HepG2 (cell line): ENCODE data around the gene ATRIP. TPM values are rescaled to one million over a fixed set of nuclear protein-coding genes. Genes with fewer than 3 reads are reported as not detected.
A peak's percentile ranks its signal among the peaks of the same experiment; 100 is the strongest.

ENCODE experiments used
- ATF3 ChIP-seq: sonication (generic); formaldehyde crosslinking; IDR thresholded peaks from 2 replicates; pipeline ENCODE4 v1.4.0; 2020; ENCODE audit warnings: missing genetic modification reagents
- CCDC6 ChIP-seq: sonication (generic); formaldehyde crosslinking; IDR thresholded peaks from 2 replicates; pipeline ENCODE4 v1.8.1; 2022; ENCODE audit warnings: mild to moderate bottlenecking, missing genetic modification reagents, moderate library complexity
- CENPX ChIP-seq: sonication (generic); formaldehyde crosslinking; IDR thresholded peaks from 2 replicates; pipeline ENCODE4 v1.9.0; 2021; ENCODE audit warnings: mild to moderate bottlenecking, missing genetic modification reagents, moderate library complexity
- CREBL2 ChIP-seq: sonication (generic); formaldehyde crosslinking; IDR thresholded peaks from 2 replicates; pipeline ENCODE4 v1.8.1; 2023; ENCODE audit warnings: missing genetic modification reagents, mild to moderate bottlenecking, borderline replicate concordance
- EZH2 ChIP-seq: conservative IDR thresholded peaks from 2 replicates; pipeline ENCODE4 v1.6.1; 2012; ENCODE audit warnings: mild to moderate bottlenecking, low read depth, low read length, moderate library complexity
- GATAD1 ChIP-seq: IDR thresholded peaks from 2 replicates; pipeline ENCODE4 v1.6.1; 2016; ENCODE audit warnings: missing genetic modification reagents, missing compliant biosample characterization
- HNRNPUL1 ChIP-seq: fragments of 200-400 bp; formaldehyde crosslinking; IDR thresholded peaks from 2 replicates; pipeline ENCODE4 v1.6.1; 2017; ENCODE audit warnings: low read depth, mild to moderate bottlenecking, low read length, moderate library complexity
- JUNB ChIP-seq: sonication (generic); formaldehyde crosslinking; IDR thresholded peaks from 2 replicates; pipeline ENCODE4 v1.8.0; 2022; ENCODE audit warnings: missing genetic modification reagents, mild to moderate bottlenecking, borderline replicate concordance
- KAT8 ChIP-seq: IDR thresholded peaks from 2 replicates; pipeline ENCODE4 v1.6.1; 2016; ENCODE audit warnings: missing genetic modification reagents, missing compliant biosample characterization
- LCORL ChIP-seq, 2 experiments: fragments of 450-650 bp in 1 of 2; sonication (generic) in 1 of 2; formaldehyde crosslinking in 1 of 2; IDR thresholded peaks; 2 replicates each; pipeline versions ENCODE4 v1.5.0 to v1.6.1; 2017 to 2020; ENCODE audit warnings: antibody characterized with exemption in 1 of 2, missing genetic modification reagents in 1 of 2
- MEIS1 ChIP-seq: sonication (generic); formaldehyde crosslinking; IDR thresholded peaks from 2 replicates; pipeline ENCODE4 v1.9.0; 2021; ENCODE audit warnings: mild to moderate bottlenecking, missing genetic modification reagents, moderate library complexity, borderline replicate concordance
- MTA1 ChIP-seq: sonication (generic); formaldehyde crosslinking; IDR thresholded peaks from 2 replicates; pipeline ENCODE4 v1.4.0; 2020; ENCODE audit warnings: missing genetic modification reagents, mild to moderate bottlenecking, borderline replicate concordance
- MXD1 ChIP-seq: sonication (generic); formaldehyde crosslinking; IDR thresholded peaks from 2 replicates; pipeline ENCODE4 v1.4.0; 2020; ENCODE audit warnings: mild to moderate bottlenecking, missing genetic modification reagents
- NFE2 ChIP-seq: sonication (generic); formaldehyde crosslinking; IDR thresholded peaks from 2 replicates; pipeline ENCODE4 v1.4.0; 2020; ENCODE audit warnings: missing genetic modification reagents
- PTBP1 ChIP-seq: fragments of 200-400 bp; formaldehyde crosslinking; IDR thresholded peaks from 2 replicates; pipeline ENCODE4 v1.6.1; 2018; ENCODE audit warnings: low read length, low read depth; ENCODE audit not compliant: poor library complexity, severe bottlenecking
- RXRB ChIP-seq: IDR thresholded peaks from 2 replicates; pipeline ENCODE4 v1.6.1; 2016; ENCODE audit warnings: borderline replicate concordance, missing genetic modification reagents, missing compliant biosample characterization
- TAF1 ChIP-seq: sonication (generic); formaldehyde crosslinking; IDR thresholded peaks from 2 replicates; pipeline ENCODE4 v1.4.0; 2020; ENCODE audit warnings: missing genetic modification reagents
- TEF ChIP-seq: sonication (generic); formaldehyde crosslinking; IDR thresholded peaks from 2 replicates; pipeline ENCODE4 v1.5.0; 2020; ENCODE audit warnings: missing genetic modification reagents
- ZFP62 ChIP-seq: sonication (generic); formaldehyde crosslinking; IDR thresholded peaks from 2 replicates; pipeline ENCODE4 v1.4.0; 2020; ENCODE audit warnings: missing genetic modification reagents
- ZFP90 ChIP-seq: sonication (generic); formaldehyde crosslinking; IDR thresholded peaks from 2 replicates; pipeline ENCODE4 v1.8.0; 2022; ENCODE audit warnings: missing genetic modification reagents, mild to moderate bottlenecking, inconsistent platforms, borderline replicate concordance
- ZKSCAN1 ChIP-seq: fragments of 150-350 bp; IDR thresholded peaks from 2 replicates; pipeline ENCODE4 v1.6.1; 2014; ENCODE audit warnings: low read length
- ZNF33A ChIP-seq: sonication (generic); formaldehyde crosslinking; IDR thresholded peaks from 2 replicates; pipeline ENCODE4 v1.5.1; 2020; ENCODE audit warnings: missing genetic modification reagents, mild to moderate bottlenecking, moderate library complexity, borderline replicate concordance
- ZNF354B ChIP-seq: sonication (generic); formaldehyde crosslinking; IDR thresholded peaks from 2 replicates; pipeline ENCODE4 v1.8.0; 2022; ENCODE audit warnings: mild to moderate bottlenecking, missing genetic modification reagents
- ZNF382 ChIP-seq: sonication (generic); formaldehyde crosslinking; IDR thresholded peaks from 2 replicates; pipeline ENCODE4 v1.5.0; 2020; ENCODE audit warnings: missing genetic modification reagents, mild to moderate bottlenecking, borderline replicate concordance
- ZNF460 ChIP-seq: sonication (generic); formaldehyde crosslinking; IDR thresholded peaks from 2 replicates; pipeline ENCODE4 v1.5.1; 2020; ENCODE audit warnings: missing genetic modification reagents, mild to moderate bottlenecking, borderline replicate concordance
- ZNF567 ChIP-seq: sonication (generic); formaldehyde crosslinking; IDR thresholded peaks from 2 replicates; pipeline ENCODE4 v1.8.1; 2023; ENCODE audit warnings: mild to moderate bottlenecking, missing genetic modification reagents, borderline replicate concordance
- ZNF616 ChIP-seq: sonication (generic); formaldehyde crosslinking; IDR thresholded peaks from 2 replicates; pipeline ENCODE4 v1.5.0; 2020; ENCODE audit warnings: low read depth, mild to moderate bottlenecking, missing genetic modification reagents
- ZNF670 ChIP-seq: sonication (generic); formaldehyde crosslinking; IDR thresholded peaks from 2 replicates; pipeline ENCODE4 v1.8.0; 2022; ENCODE audit warnings: mild to moderate bottlenecking, missing genetic modification reagents, borderline replicate concordance
- polyA plus RNA-seq, 8 experiments: library from polyadenylated mRNA; depleted of rRNA in 3 of 8; stranded (reverse) in 7 of 8; unstranded in 1 of 8; fragments of >200 nt; fragmentation: Illumina TruSeq in 4 of 8; extraction: Trizol in 4 of 8; gene quantifications; 2 replicates each; pipeline versions ENCODE4 v1.2.1 to v1.2.3, GENCODE V29; 2011 to 2016; ENCODE audit warnings: low read depth in 4 of 8, missing spikeins in 1 of 8, mixed read lengths in 1 of 8; ENCODE audit not compliant: insufficient read depth in 1 of 8
- total RNA-seq, 5 experiments: library from RNA; depleted of rRNA; stranded (reverse); fragments of >200 nt; fragmentation: Illumina TruSeq; extraction: Trizol; gene quantifications; 2 replicates each; pipeline ENCODE4 v1.2.3, GENCODE V29; 2016; ENCODE audit warnings: low read depth in 1 of 5

Gene ATRIP
- total and polyA plus RNA-seq, 2 of the 13 experiments (the other 11 are each of a cell fraction or from before 2014, with no cell fraction given) = 5.1 to 12.5 TPM

GRCh38 chr3:48472923-48473616 is 26.5 kb downstream of the ATRIP start (continued):
- no peak; the same call in 1 of the 2 replicates for TF ChIP-seq ZFP90 (CRISPR knock-in tag)
- peak; percentile 77 for TF ChIP-seq TAF1 (CRISPR knock-in tag)
- TF ChIP-seq ZNF460 (CRISPR knock-in tag) = no peak
- peak; percentile 41; the same call in 1 of the 2 replicates for TF ChIP-seq ZNF567 (CRISPR knock-in tag)
- 0 out of 2 replicates have a peak, but pooled peaks have one; percentile 50 for TF ChIP-seq CCDC6 (CRISPR knock-in tag)
- TF ChIP-seq KAT8 = peak; percentile 68; the same call in 1 of the 2 replicates
- TF ChIP-seq MEIS1 (CRISPR knock-in tag) = no peak; the same call in 1 of the 2 replicates
- TF ChIP-seq MXD1 (CRISPR knock-in tag) = no peak
- no peak for TF ChIP-seq JUNB
- TF ChIP-seq ZNF616 (CRISPR knock-in tag) = no peak
- peak; percentile 33; the same call in 1 of the 2 replicates for TF ChIP-seq ZNF354B (CRISPR knock-in tag)
- no peak for TF ChIP-seq ZKSCAN1
- TF ChIP-seq ATF3 = peak; percentile 56; the same call in 1 of the 2 replicates
- TF ChIP-seq ZFP62 = no peak
- no peak for TF ChIP-seq HNRNPUL1
- TF ChIP-seq PTBP1 = peak; percentile 41
- TF ChIP-seq ZNF382 (CRISPR knock-in tag) = no peak
- peak; percentile 82; the same call in 1 of the 2 replicates for TF ChIP-seq MTA1 (CRISPR knock-in tag)
- TF ChIP-seq LCORL (IDR thresholded peaks at IDR 0.05) = no peak
- TF ChIP-seq LCORL (CRISPR knock-in tag; IDR thresholded peaks at IDR 0.05) = peak; percentile 82
- TF ChIP-seq ZNF670 (CRISPR knock-in tag) = no peak; the same call in 1 of the 2 replicates
- TF ChIP-seq GATAD1 (CRISPR knock-in tag) = peak; percentile 63; the same call in 1 of the 2 replicates
- no peak for TF ChIP-seq NFE2 (CRISPR knock-in tag)
- peak; percentile 60; the same call in 1 of the 2 replicates for TF ChIP-seq RXRB (CRISPR knock-in tag)
- TF ChIP-seq CREBL2 (CRISPR knock-in tag) = no peak
- TF ChIP-seq CENPX (CRISPR knock-in tag) = no peak
- TF ChIP-seq EZH2 = no peak
- no peak for TF ChIP-seq ZNF33A
- no peak for TF ChIP-seq TEF (CRISPR knock-in tag)
